ENCODE results near the gene ACAT1. TPM values are rescaled to one million over a fixed set of nuclear protein-coding genes. Genes with fewer than 3 reads are reported as not detected.
"Not testable (repeated sequence)": the region's sequence is repeated elsewhere in the genome, so short reads cannot be mapped to it uniquely, and the experiment has no call there.

Gene ACAT1
- total RNA-seq, 1 donor from 2014 or later: 76.6 TPM

DNA sequence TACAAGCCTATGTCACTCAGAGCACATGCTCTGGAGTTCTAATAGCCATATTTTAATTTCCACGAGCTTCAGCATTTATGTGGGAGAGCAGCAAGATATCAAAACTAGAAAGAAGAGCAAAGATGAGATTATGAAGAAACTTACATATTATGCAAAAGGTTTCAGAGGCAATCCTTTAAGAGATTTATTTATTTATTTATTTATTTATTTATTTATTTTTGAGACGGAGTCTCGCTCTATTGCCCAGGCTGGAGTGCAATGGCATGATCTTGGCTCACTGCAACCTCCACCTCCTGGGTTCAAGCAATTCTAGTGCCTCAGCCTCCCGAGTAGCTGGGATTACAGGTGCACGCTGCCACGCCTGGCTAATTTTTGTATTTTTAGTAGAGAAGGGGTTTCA is 41.5 kb downstream of the ACAT1 start:
- DNase-seq (ENCODE audit: low spot score); intact Hi-C loops (cut with micrococcal nuclease); H3K4me1 Mint-ChIP-seq (ENCODE audit: low read depth); H3K9me3 Mint-ChIP-seq; H3K27me3 Mint-ChIP-seq (ENCODE audit: low read depth); H3K4me3 Mint-ChIP-seq (ENCODE audit: low read depth); H3K27ac Mint-ChIP-seq: not testable (repeated sequence)
- peaks cover 54% of the 10 kb centered on the region for H3K36me3 Mint-ChIP-seq (ENCODE audit: low read depth)

DNA sequence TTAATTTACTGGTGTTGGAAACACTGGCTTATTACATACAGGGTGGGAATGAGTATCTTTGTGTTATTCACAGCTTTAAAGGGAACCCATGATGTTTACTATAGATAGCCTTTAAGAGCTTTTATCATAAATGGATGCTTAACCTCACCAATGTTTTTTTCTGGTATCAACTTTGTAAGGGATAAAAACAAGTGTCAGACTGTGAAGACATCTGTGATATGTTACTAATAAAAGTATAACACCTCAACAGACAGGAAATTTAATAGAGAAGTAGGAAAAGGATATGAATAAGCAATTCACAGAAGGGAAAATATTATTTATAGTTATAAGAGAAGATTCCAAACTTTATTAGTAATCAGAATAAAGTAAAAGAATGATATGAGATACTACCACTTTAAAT is 46.3 kb downstream of the ACAT1 start:
- intact Hi-C loops (cut with micrococcal nuclease): no loop called here
- H3K36me3 Mint-ChIP-seq (ENCODE audit: low read depth): peaks cover 61% of the 10 kb centered on the region
- DNase-seq (ENCODE audit: low spot score): no peak
- no peak overlapping the region for H3K27ac Mint-ChIP-seq
- no peak overlapping the region for H3K4me3 Mint-ChIP-seq (ENCODE audit: low read depth)
- no peaks in the 10 kb centered on the region for H3K9me3 Mint-ChIP-seq
- no peaks in the 10 kb centered on the region for H3K27me3 Mint-ChIP-seq (ENCODE audit: low read depth)
- peaks cover 15% of the 10 kb centered on the region for H3K4me1 Mint-ChIP-seq (ENCODE audit: low read depth)

DNA sequence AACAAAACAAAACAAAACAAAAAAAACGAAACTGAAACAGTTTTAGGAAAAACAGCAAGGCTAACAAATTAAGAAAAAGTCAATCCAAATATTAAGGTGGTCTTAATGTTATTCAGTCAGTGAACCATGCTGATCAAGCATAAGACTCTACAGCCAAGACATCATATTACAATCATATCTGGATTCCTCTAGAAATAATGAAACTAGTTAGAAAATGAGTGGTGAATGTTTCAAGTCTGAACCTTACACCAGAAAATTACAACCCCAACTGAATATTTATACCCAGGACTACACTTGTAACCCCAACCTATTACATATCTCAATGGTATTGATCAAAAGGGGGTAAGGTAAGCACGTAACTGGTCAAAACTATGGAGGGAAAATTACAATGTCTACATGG is 48.8 kb downstream of the ACAT1 start:
- no peak for DNase-seq (ENCODE audit: low spot score)
- H3K27me3 Mint-ChIP-seq (ENCODE audit: low read depth): no peaks in the 10 kb centered on the region
- no peak overlapping the region for H3K4me3 Mint-ChIP-seq (ENCODE audit: low read depth)

DNA sequence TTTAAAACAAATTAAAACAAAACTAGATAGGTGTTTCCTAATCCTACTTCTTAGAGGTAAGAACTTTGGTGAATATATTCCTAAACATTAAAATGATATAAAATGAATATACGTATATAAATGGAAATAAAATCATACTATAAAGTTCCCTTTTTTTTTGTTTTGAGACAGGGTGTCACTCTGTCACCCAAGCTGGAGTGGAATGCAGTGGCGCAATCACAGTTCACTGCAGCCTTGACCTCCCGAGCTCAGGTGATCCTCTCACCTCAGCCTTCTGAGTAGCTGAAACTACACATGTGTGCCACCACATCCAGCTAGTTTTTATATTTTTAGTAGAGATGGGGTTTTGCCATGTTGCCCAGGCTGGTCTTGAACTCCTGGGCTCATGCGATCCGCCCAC is 56.2 kb downstream of the ACAT1 start:
- H3K36me3 Mint-ChIP-seq (ENCODE audit: low read depth): peaks cover 67% of the 10 kb centered on the region
- intact Hi-C loops (cut with micrococcal nuclease): no loop called here
- no peak for DNase-seq (ENCODE audit: low spot score)

More for the DNA sequence above, 48.8 kb downstream of the ACAT1 start:
- Mint-ChIP-seq H3K4me1 (ENCODE audit: low read depth) (peaks cover 15% of the 10 kb centered on the region), H3K36me3 (ENCODE audit: low read depth) (peaks cover 75% of the 10 kb centered on the region), H3K27ac (no peak overlapping the region), H3K9me3 (no peaks in the 10 kb centered on the region)
- intact Hi-C loops (cut with micrococcal nuclease): no loop called here

DNA sequence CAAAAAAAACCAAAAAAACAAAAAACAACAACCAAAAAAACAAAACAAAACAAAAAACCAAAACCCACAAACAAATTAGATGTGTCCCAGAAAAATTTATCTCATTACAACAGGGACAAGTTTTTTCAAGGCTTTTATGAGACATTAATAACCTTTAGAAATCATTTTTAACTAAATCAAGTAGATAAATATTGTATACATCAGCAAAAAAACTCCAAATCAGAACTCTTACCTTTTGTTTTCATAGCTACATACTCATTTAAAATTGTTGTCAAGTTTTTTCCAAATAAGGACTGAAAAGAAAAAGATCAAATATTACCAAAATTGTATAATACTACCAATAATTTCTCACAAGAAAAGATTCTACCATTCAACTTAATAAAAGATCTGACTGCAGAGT is 72.4 kb downstream of the ACAT1 start:
- Mint-ChIP-seq H3K27ac (no peak overlapping the region), H3K4me3 (ENCODE audit: low read depth) (no peak overlapping the region), H3K27me3 (ENCODE audit: low read depth) (no peaks in the 10 kb centered on the region), H3K36me3 (ENCODE audit: low read depth) (peaks cover 53% of the 10 kb centered on the region), H3K4me1 (ENCODE audit: low read depth) (peaks cover 20% of the 10 kb centered on the region), H3K9me3 (no peaks in the 10 kb centered on the region)
- no peak for DNase-seq (ENCODE audit: low spot score)
- intact Hi-C loops (cut with micrococcal nuclease): loop anchor here (5.0 kb wide), 1 partner anchor 41 kb away; no protein-coding TSS in a partner anchor

More for the DNA sequence above, 56.2 kb downstream of the ACAT1 start:
- H3K4me1 Mint-ChIP-seq (ENCODE audit: low read depth): no peaks in the 10 kb centered on the region
- no peak overlapping the region for H3K27ac Mint-ChIP-seq
- no peak overlapping the region for H3K4me3 Mint-ChIP-seq (ENCODE audit: low read depth)
- H3K27me3 Mint-ChIP-seq (ENCODE audit: low read depth): no peaks in the 10 kb centered on the region
- no peaks in the 10 kb centered on the region for H3K9me3 Mint-ChIP-seq

DNA sequence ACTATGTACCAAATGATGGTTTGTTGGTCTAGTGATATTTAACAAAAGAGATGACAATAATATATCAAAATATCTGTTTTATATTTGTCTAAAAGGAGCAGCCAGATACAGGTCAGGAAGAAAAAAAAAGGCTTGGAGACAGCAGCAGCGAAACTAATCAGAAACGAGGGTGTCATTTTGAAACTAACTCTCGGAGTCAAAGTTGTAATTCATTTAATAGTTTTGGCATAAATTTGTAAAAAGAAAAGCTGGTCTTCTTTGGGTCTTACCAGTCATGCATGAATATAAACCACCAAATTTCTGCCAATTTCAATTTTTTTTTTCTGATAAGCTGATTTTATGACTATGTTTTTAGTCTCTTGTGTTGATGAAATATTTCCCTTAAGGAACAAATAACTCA is 75.5 kb downstream of the ACAT1 start:
- Mint-ChIP-seq H3K9me3 (no peaks in the 10 kb centered on the region), H3K4me1 (ENCODE audit: low read depth) (peaks cover 35% of the 10 kb centered on the region)

More for the DNA sequence above, 75.5 kb downstream of the ACAT1 start:
- Mint-ChIP-seq H3K27me3 (ENCODE audit: low read depth) (no peaks in the 10 kb centered on the region), H3K36me3 (ENCODE audit: low read depth) (peaks cover 53% of the 10 kb centered on the region), H3K27ac (no peak overlapping the region), H3K4me3 (ENCODE audit: low read depth) (no peak overlapping the region)
- intact Hi-C loops (cut with micrococcal nuclease): loop anchor here (5.0 kb wide), 1 partner anchor 60 kb away; no protein-coding TSS in a partner anchor
- no peak for DNase-seq (ENCODE audit: low spot score)

Other genes with a start within 250 kb of the ACAT1 start
- not detected in 2 replicates for gene RAB39A, start 193.1 kb upstream of the ACAT1 start, total RNA-seq
- gene CUL5, start 112.7 kb upstream of the ACAT1 start, total RNA-seq: 33.7 and 34.2 TPM in 2 replicates
- 25.6 and 28.5 TPM in 2 replicates for gene NPAT, start 101.1 kb downstream of the ACAT1 start, total RNA-seq
- gene ATM, start 101.5 kb downstream of the ACAT1 start, total RNA-seq: 34.1 and 34.7 TPM in 2 replicates